Measurements from ENCODE around the gene OGFOD2. TPM values are rescaled to one million over a fixed set of nuclear protein-coding genes. Genes with fewer than 3 reads are reported as not detected.

The OGFOD2 gene
- polyA plus RNA-seq, 1 donor (not counting 4 experiments of a cell fraction or from before 2014, with no cell fraction given): 6.9 TPM

GRCh38 chr12:123024819-123025391 is 49.9 kb downstream of the OGFOD2 start:
- Histone ChIP-seq H3K27me3 (ENCODE audit: control insufficient read depth, extremely low read depth, insufficient read depth, low read length) (no peaks in the 10 kb centered on the region), H3K9me1 (ENCODE audit: control insufficient read depth, extremely low read depth, insufficient read depth, low read length) (no peaks in the 10 kb centered on the region), H3K4me2 (ENCODE audit: control insufficient read depth, extremely low read depth, insufficient read depth, low read depth, low read length) (no peak overlapping the region), H3K9ac (ENCODE audit: control insufficient read depth, extremely low read depth, insufficient read depth, low read length) (no peak overlapping the region), H3K4me1 (ENCODE audit: control insufficient read depth, extremely low read depth, insufficient read depth, low read length) (no peaks in the 10 kb centered on the region), H3K9me3 (ENCODE audit: control insufficient read depth, low read depth, low read length) (no peaks in the 10 kb centered on the region), H3K36me3 (ENCODE audit: control insufficient read depth in 2 of 2, extremely low read depth in 1 of 2, insufficient read depth in 2 of 2, low read length in 2 of 2) (peaks cover 5 to 6% of the 10 kb centered on the region in 2 experiments), H4K20me1 (ENCODE audit: control insufficient read depth, extremely low read depth, insufficient read depth, low read length) (no peaks in the 10 kb centered on the region), H2AFZ (ENCODE audit: control insufficient read depth, low read length) (no peak overlapping the region), H3K79me2 (ENCODE audit: control insufficient read depth, insufficient read depth, low read length) (no peaks in the 10 kb centered on the region), H3K4me3 (ENCODE audit: control insufficient read depth in 2 of 3, extremely low read depth in 1 of 3, insufficient read depth in 2 of 3, low read depth in 1 of 3, low read length in 3 of 3) (no peak overlapping the region), H3K27ac (ENCODE audit: control insufficient read depth, insufficient read depth, low read length) (no peak overlapping the region)
- dilution Hi-C loops (cut with MboI; ENCODE audit: extremely low pct_ligation_motif_present, low sequenced_read_pairs): no loop called here
- no peak for DNase-seq (ENCODE audit: low read depth, low spot score)
- TF ChIP-seq EZH2 (IDR thresholded peaks at IDR 0.05; ENCODE audit: low read length) (no peak), CTCF (optimal IDR thresholded peaks at IDR 0.05 in 1 of 3, IDR thresholded peaks at IDR 0.05 in 1 of 3, conservative IDR thresholded peaks at IDR 0.05 in 1 of 3; ENCODE audit: extremely low read depth in 1 of 3, insufficient read depth in 2 of 3, low read length in 3 of 3) (no peak)
- no peak for FAIRE-seq

- H3K4me1 ChIP-seq (ENCODE audit: control insufficient read depth, extremely low read depth, insufficient read depth, low read length): peaks cover under 1% of the 10 kb centered on the region
- FAIRE-seq (no peak), DNase-seq (ENCODE audit: low read depth, low spot score) (no peak)
- no peak overlapping the region for H3K9ac ChIP-seq (ENCODE audit: control insufficient read depth, extremely low read depth, insufficient read depth, low read length)
- no peaks in the 10 kb centered on the region for H3K9me3 ChIP-seq (ENCODE audit: control insufficient read depth, low read depth, low read length)
- H3K9me1 ChIP-seq (ENCODE audit: control insufficient read depth, extremely low read depth, insufficient read depth, low read length): no peaks in the 10 kb centered on the region
- H3K4me3 ChIP-seq (ENCODE audit: control insufficient read depth in 2 of 3, extremely low read depth in 1 of 3, insufficient read depth in 2 of 3, low read depth in 1 of 3, low read length in 3 of 3): no peak overlapping the region
- H3K36me3 ChIP-seq (ENCODE audit: control insufficient read depth in 2 of 2, extremely low read depth in 1 of 2, insufficient read depth in 2 of 2, low read length in 2 of 2): peaks cover 5 to 6% of the 10 kb centered on the region in 2 experiments
- dilution Hi-C loops (cut with MboI; ENCODE audit: extremely low pct_ligation_motif_present, low sequenced_read_pairs): no loop called here
- no peak overlapping the region for H2AFZ ChIP-seq (ENCODE audit: control insufficient read depth, low read length)
- H3K79me2 ChIP-seq (ENCODE audit: control insufficient read depth, insufficient read depth, low read length): no peaks in the 10 kb centered on the region
- H3K4me2 ChIP-seq (ENCODE audit: control insufficient read depth, extremely low read depth, insufficient read depth, low read depth, low read length): no peak overlapping the region
- no peak overlapping the region for H3K27ac ChIP-seq (ENCODE audit: control insufficient read depth, insufficient read depth, low read length)
- H4K20me1 ChIP-seq (ENCODE audit: control insufficient read depth, extremely low read depth, insufficient read depth, low read length): no peaks in the 10 kb centered on the region
- H3K27me3 ChIP-seq (ENCODE audit: control insufficient read depth, extremely low read depth, insufficient read depth, low read length): no peaks in the 10 kb centered on the region
- TF ChIP-seq EZH2 (IDR thresholded peaks at IDR 0.05; ENCODE audit: low read length) (no peak), CTCF (optimal IDR thresholded peaks at IDR 0.05 in 1 of 3, IDR thresholded peaks at IDR 0.05 in 1 of 3, conservative IDR thresholded peaks at IDR 0.05 in 1 of 3; ENCODE audit: extremely low read depth in 1 of 3, insufficient read depth in 2 of 3, low read length in 3 of 3) (no peak)
These were observed 51.2 kb downstream of the OGFOD2 start for GRCh38 chr12:123026094-123026853.
